K562 (cell line): ENCODE results near the gene SETD3. TPM values are rescaled to one million over a fixed set of nuclear protein-coding genes. Genes with fewer than 3 reads are reported as not detected.

Experiments used
- ATAC-seq: fragments of 200-7000 bp; cut with Tn5 transposase; 3 replicates; pipeline ENCODE4 v1.9.1; 2020; ENCODE audit warnings: moderate library complexity
- BruUV-seq: library from RNA; stranded (reverse); fragments of 400-500 nt; replicated peaks from 2 replicates; lab custom pipeline; 2021; lab: Mats Ljungman, UMichigan
- CTCF ChIA-PET: fragments of 300-600 bp; formaldehyde crosslinking; extraction: SDS; loops from one replicate; lab custom pipeline; 2021; ENCODE audit warnings: low intra/inter-chr PET ratio; lab: Yijun Ruan, JAX
- POLR2A ChIA-PET: fragments of 300-600, 350-650 bp; sonication (Branson Sonifier 250); formaldehyde crosslinking; extraction: SDS; loops from one replicate; lab custom pipeline; 2021; ENCODE audit warnings: antibody characterized with exemption, inconsistent platforms; lab: Yijun Ruan, JAX
- DNase-seq, 4 experiments: peaks; one replicate each; pipeline versions ENCODE4 v3.0.0 to v3.0.0-alpha.2; 2011 to 2018; ENCODE audit warnings: low spot score in 3 of 4, mixed read lengths in 3 of 4; ENCODE audit errors: extremely low read depth in 1 of 4
- FAIRE-seq: peaks from 2 replicates; lab custom pipeline; 2011; peaks lifted over from hg19 to GRCh38; lab: Jason Lieb, UNC
- H2AFZ ChIP-seq: 2 replicates; pipeline ENCODE4 v1.6.0; 2011; ENCODE audit warnings: low read depth, low read length, control low read depth, inconsistent platforms
- H3K27ac ChIP-seq: fragments of 200-600 bp; 3 replicates; pipeline ENCODE4 v1.8.0; 2011; ENCODE audit warnings: low read depth, mild to moderate bottlenecking, control low read depth, inconsistent platforms, low read length, moderate library complexity, mixed read lengths; ENCODE audit errors: extremely low read depth
- H3K27me3 ChIP-seq, 2 experiments: fragments of 300-600 bp in 1 of 2; 2 replicates in 1 of 2; 3 replicates in 1 of 2; pipeline versions ENCODE4 v1.6.0 to v1.8.0; 2011; ENCODE audit warnings: inconsistent platforms in 2 of 2, low read length in 2 of 2, mild to moderate bottlenecking in 1 of 2, mixed read lengths in 1 of 2, moderate library complexity in 1 of 2; ENCODE audit not compliant: control insufficient read depth in 2 of 2, insufficient read depth in 2 of 2
- H3K36me3 ChIP-seq: fragments of 300-600 bp; 3 replicates; pipeline ENCODE4 v1.8.0; 2011; ENCODE audit warnings: mild to moderate bottlenecking, low read length, inconsistent platforms; ENCODE audit not compliant: control insufficient read depth, insufficient read depth
- H3K4me1 ChIP-seq, 2 experiments: fragments of 200-600 bp in 1 of 2; replicated peaks in 1 of 2; 2 replicates in 1 of 2; 3 replicates in 1 of 2; pipeline versions ENCODE4 v1.5.1 to v1.8.0; 2011; ENCODE audit warnings: inconsistent platforms in 2 of 2, low read length in 2 of 2, mild to moderate bottlenecking in 1 of 2, mixed read lengths in 1 of 2, moderate library complexity in 1 of 2; ENCODE audit not compliant: control insufficient read depth in 2 of 2, insufficient read depth in 2 of 2
- H3K4me2 ChIP-seq: 2 replicates; pipeline ENCODE4 v1.6.1; 2011; ENCODE audit warnings: low read length, control low read depth, inconsistent platforms, mixed read lengths; ENCODE audit not compliant: insufficient read depth
- H3K4me3 ChIP-seq: fragments of 200-600 bp; sonication (generic), shearing (Covaris generic); 2 replicates; pipeline ENCODE4 v1.5.1; 2016; ENCODE audit warnings: control low read depth, inconsistent platforms
- H3K79me2 ChIP-seq: fragments of 200-600 bp; 3 replicates; pipeline ENCODE4 v1.8.0; 2011; ENCODE audit warnings: low read length, inconsistent platforms; ENCODE audit not compliant: control insufficient read depth, insufficient read depth
- H3K9ac ChIP-seq, 2 experiments: 2 replicates each; pipeline versions ENCODE4 v1.6.0 to v1.6.1; 2011; ENCODE audit warnings: low read depth in 2 of 2, low read length in 2 of 2, control low read depth in 1 of 2, inconsistent platforms in 1 of 2, mild to moderate bottlenecking in 1 of 2, mixed read lengths in 1 of 2; ENCODE audit not compliant: insufficient read depth in 1 of 2
- H3K9me1 ChIP-seq: one replicate; pipeline ENCODE4 v1.6.0; 2011; ENCODE audit warnings: inconsistent platforms, mild to moderate bottlenecking, low read length, moderate library complexity; ENCODE audit not compliant: control insufficient read depth, insufficient read depth
- H3K9me3 ChIP-seq: replicated peaks from 2 replicates; pipeline ENCODE4 v1.5.1; 2011; ENCODE audit warnings: low read depth, low read length, inconsistent platforms; ENCODE audit not compliant: control insufficient read depth, insufficient read depth
- H4K20me1 ChIP-seq: replicated peaks from 2 replicates; pipeline ENCODE4 v1.6.1; 2011; ENCODE audit warnings: low read length, inconsistent platforms, mixed read lengths; ENCODE audit not compliant: control insufficient read depth, insufficient read depth
- ZBTB11 ChIP-seq, 3 experiments: fragments of 200-800 bp in 1 of 3; fragments of 250-450 bp in 1 of 3; fragments of 450-650 bp in 1 of 3; sonication (Bioruptor Pico) in 1 of 3; sonication (Bioruptor generic) in 1 of 3; formaldehyde crosslinking in 1 of 3; IDR thresholded peaks; 2 replicates each; pipeline versions ENCODE4 v1.6.1 to v1.8.0; 2016 to 2022; ENCODE audit warnings: mild to moderate bottlenecking in 2 of 3, missing genetic modification characterization in 2 of 3, missing compliant biosample characterization in 1 of 3, moderate library complexity in 1 of 3
- WGBS: fragments of 100-300 bp; shearing (Covaris generic); methylation state at CpG from one replicate; pipeline ENCODE4 v1.1.6; 2016; ENCODE audit warnings: low coverage, mixed read lengths; ENCODE audit not compliant: insufficient coverage; ENCODE audit errors: missing lambda C conversion rate; 5-methylcytosine and 5-hydroxymethylcytosine counted together
- in situ Hi-C: fragments of 300-500 bp; cut with MboI; formaldehyde crosslinking; loops from 4 replicates; pipeline ENCODE4 v1.15.0; 2018; ENCODE audit warnings: inconsistent platforms, mixed read lengths
- intact Hi-C: fragments of 100-400 bp; cut with micrococcal nuclease; formaldehyde crosslinking; loops from 2 replicates; pipeline ENCODE4 v1.14.2; 2022
- polyA plus RNA-seq, 8 experiments: library from polyadenylated mRNA; depleted of rRNA in 4 of 8; stranded (reverse) in 5 of 8; unstranded in 3 of 8; fragments of >200 nt; fragmentation: Nextera tagmentation in 2 of 8; fragmentation: Illumina TruSeq in 1 of 8; extraction: Ambion mirVana in 2 of 8; extraction: Trizol in 1 of 8; gene quantifications; 2 replicates each; pipeline versions ENCODE4 v1.2.1 to v1.2.3, GENCODE V29; 2011 to 2014; ENCODE audit warnings: inconsistent platforms in 1 of 8, missing spikeins in 1 of 8
- total RNA-seq, 7 experiments: library from RNA; depleted of rRNA in 6 of 7; stranded (reverse); fragments of >200 nt in 6 of 7; fragmentation: Illumina TruSeq in 2 of 7; extraction: Trizol in 2 of 7; gene quantifications; 2 replicates each; pipeline versions ENCODE4 v1.2.1 to v1.2.3, GENCODE V29; 2011 to 2021; ENCODE audit warnings: low replicate concordance in 1 of 7

SETD3 gene
- total and polyA plus RNA-seq, 9 of the 15 experiments (the other 6 are each of a cell fraction or from before 2014, with no cell fraction given) = 8.5 to 35.9 (median 26.5) TPM

- Histone ChIP-seq H3K27me3 (peaks cover 0 to 23% of the 10 kb centered on the region in 2 experiments; a peak in 2 of 5 replicates), H3K4me1 (peaks cover 3 to 11% of the 10 kb centered on the region in 2 experiments; a peak in 3 of 5 replicates), H3K36me3 (no peaks in the 10 kb centered on the region), H3K27ac (no peak overlapping the region), H4K20me1 (no peaks in the 10 kb centered on the region), H3K9me1 (no peaks in the 10 kb centered on the region), H3K9me3 (no peaks in the 10 kb centered on the region), H3K4me2 (no peak overlapping the region), H3K79me2 (no peaks in the 10 kb centered on the region), H3K9ac (no peak overlapping the region), H2AFZ (no peak overlapping the region), H3K4me3 (no peak overlapping the region)
- POLR2A ChIA-PET = interaction anchor here (0.5 to 0.6 kb wide), 2 partner anchors 25 to 72 kb away, joined by 3 read pairs; no protein-coding TSS in a partner anchor
- no TSS peak for BruUV-seq
- intact Hi-C loops = no loop called here
- CTCF ChIA-PET = interaction anchor here (0.6 kb wide), 1 partner anchor 16 kb away, joined by 3 read pairs; no protein-coding TSS in a partner anchor
- DNase-seq (no peak), ATAC-seq (no peak), FAIRE-seq (no peak)
- 4% methylated on average over 12 of the region's 12 CpGs for WGBS
- TF ChIP-seq ZBTB11 (CRISPR knock-in tag; IDR thresholded peaks at IDR 0.05) = no peak
- in situ Hi-C loops = no loop called here
Observed at GRCh38 chr14:99363051-99363450, 117.6 kb downstream of the SETD3 start.
